Measurements from ENCODE around the gene RSU1. TPM values are rescaled to one million over a fixed set of nuclear protein-coding genes. Genes with fewer than 3 reads are reported as not detected.

The RSU1 gene
- total RNA-seq, 6 donors from 2014 or later, result 36.7 to 81.4 (median 48.0) TPM

- no peak for TF ChIP-seq EP300 (IDR thresholded peaks at IDR 0.05)
- TF ChIP-seq POLR2AphosphoS5 (IDR thresholded peaks at IDR 0.05), result no peak
- no peak for TF ChIP-seq CTCF (IDR thresholded peaks at IDR 0.05)
- no peak for TF ChIP-seq POLR2A (IDR thresholded peaks at IDR 0.05)
- WGBS, 2 donors, result 57 to 72% methylated on average over 3 of the region's 3 CpGs
- no peaks in the 10 kb centered on the region for H3K9me3 ChIP-seq
- no peak overlapping the region for H3K4me3 ChIP-seq
- H3K27ac ChIP-seq, result no peak overlapping the region
- no peaks in the 10 kb centered on the region for H3K27me3 ChIP-seq
- ATAC-seq (ENCODE audit: low FRiP score in 2 of 2) (no peak), DNase-seq (no peak)
- H3K36me3 ChIP-seq, result no peaks in the 10 kb centered on the region
- no peaks in the 10 kb centered on the region for H3K4me1 ChIP-seq
Observed at GRCh38 chr10:16544099-16544498, 273.1 kb downstream of the RSU1 start.

Small RNA genes lying within 50 kb of the gene (small RNA-seq; reads per million reads assigned to genes)
- 0 reads per million in 4 donors for gene RF02271
